NK-92 (cell line): ENCODE results near the gene NSUN6.
"Not testable (repeated sequence)": the region's sequence is repeated elsewhere in the genome, so short reads cannot be mapped to it uniquely, and the experiment has no call there.

Source experiments
- DNase-seq: peaks from one replicate; lab custom pipeline; 2025; ENCODE audit not compliant: unreplicated experiment; lab: John Stamatoyannopoulos, UW

Gene NSUN6

GRCh38 chr10:18610517-18610916 lies 40.9 kb downstream of the NSUN6 start:
- no peak for DNase-seq

- DNase-seq: no peak
These were observed 42.8 kb downstream of the NSUN6 start for GRCh38 chr10:18608596-18608995.

- DNase-seq: no peak
These were observed 43.6 kb downstream of the NSUN6 start for GRCh38 chr10:18607503-18608378.

GRCh38 chr10:18606051-18606695 lies 45.2 kb downstream of the NSUN6 start:
- no peak for DNase-seq

GRCh38 chr10:18601321-18601720 lies 50.1 kb downstream of the NSUN6 start:
- DNase-seq: no peak

- DNase-seq: no peak
These were observed 52.0 kb downstream of the NSUN6 start for GRCh38 chr10:18599392-18599791.

GRCh38 chr10:18594574-18595156 lies 56.7 kb downstream of the NSUN6 start:
- DNase-seq: no peak

GRCh38 chr10:18591141-18591540 lies 60.2 kb downstream of the NSUN6 start:
- not testable (repeated sequence) for DNase-seq

GRCh38 chr10:18586637-18587036 lies 64.8 kb downstream of the NSUN6 start:
- DNase-seq: not testable (repeated sequence)

- DNase-seq: no peak
These were observed 67.7 kb downstream of the NSUN6 start for GRCh38 chr10:18583575-18584270.

GRCh38 chr10:18582803-18583202 lies 68.6 kb downstream of the NSUN6 start:
- DNase-seq: no peak

GRCh38 chr10:18577823-18578685 lies 73.3 kb downstream of the NSUN6 start:
- DNase-seq: no peak

GRCh38 chr10:18576586-18576985 lies 74.8 kb downstream of the NSUN6 start:
- DNase-seq: no peak

GRCh38 chr10:18572959-18573561 lies 78.3 kb downstream of the NSUN6 start:
- DNase-seq: no peak

- no peak for DNase-seq
These were observed 79.6 kb downstream of the NSUN6 start for GRCh38 chr10:18571780-18572179.

GRCh38 chr10:18571076-18571475 lies 80.3 kb downstream of the NSUN6 start:
- no peak for DNase-seq

- DNase-seq: not testable (repeated sequence)
These were observed 81.0 kb downstream of the NSUN6 start for GRCh38 chr10:18570386-18570785.

- no peak for DNase-seq
These were observed 84.0 kb downstream of the NSUN6 start for GRCh38 chr10:18567343-18567856.

GRCh38 chr10:18566177-18566576 lies 85.2 kb downstream of the NSUN6 start:
- no peak for DNase-seq

GRCh38 chr10:18565006-18565405 lies 86.4 kb downstream of the NSUN6 start:
- DNase-seq: no peak
